NK-92 treated with Interleukin-12 subunit alpha and Interleukin-12 subunit beta, amount 100 ng/mL, for 24 hours (cell line): ENCODE data around the gene FAM24B.
A peak's percentile ranks its signal among the peaks of the same experiment; 100 is the strongest.
"Not testable (repeated sequence)": the region's sequence is repeated elsewhere in the genome, so short reads cannot be mapped to it uniquely, and the experiment has no call there.

Experiments
- DNase-seq: peaks from one replicate; lab custom pipeline; 2025; lab: John Stamatoyannopoulos, UW

The FAM24B gene, protein sequence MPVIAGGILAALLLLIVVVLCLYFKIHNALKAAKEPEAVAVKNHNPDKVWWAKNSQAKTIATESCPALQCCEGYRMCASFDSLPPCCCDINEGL

DNA sequence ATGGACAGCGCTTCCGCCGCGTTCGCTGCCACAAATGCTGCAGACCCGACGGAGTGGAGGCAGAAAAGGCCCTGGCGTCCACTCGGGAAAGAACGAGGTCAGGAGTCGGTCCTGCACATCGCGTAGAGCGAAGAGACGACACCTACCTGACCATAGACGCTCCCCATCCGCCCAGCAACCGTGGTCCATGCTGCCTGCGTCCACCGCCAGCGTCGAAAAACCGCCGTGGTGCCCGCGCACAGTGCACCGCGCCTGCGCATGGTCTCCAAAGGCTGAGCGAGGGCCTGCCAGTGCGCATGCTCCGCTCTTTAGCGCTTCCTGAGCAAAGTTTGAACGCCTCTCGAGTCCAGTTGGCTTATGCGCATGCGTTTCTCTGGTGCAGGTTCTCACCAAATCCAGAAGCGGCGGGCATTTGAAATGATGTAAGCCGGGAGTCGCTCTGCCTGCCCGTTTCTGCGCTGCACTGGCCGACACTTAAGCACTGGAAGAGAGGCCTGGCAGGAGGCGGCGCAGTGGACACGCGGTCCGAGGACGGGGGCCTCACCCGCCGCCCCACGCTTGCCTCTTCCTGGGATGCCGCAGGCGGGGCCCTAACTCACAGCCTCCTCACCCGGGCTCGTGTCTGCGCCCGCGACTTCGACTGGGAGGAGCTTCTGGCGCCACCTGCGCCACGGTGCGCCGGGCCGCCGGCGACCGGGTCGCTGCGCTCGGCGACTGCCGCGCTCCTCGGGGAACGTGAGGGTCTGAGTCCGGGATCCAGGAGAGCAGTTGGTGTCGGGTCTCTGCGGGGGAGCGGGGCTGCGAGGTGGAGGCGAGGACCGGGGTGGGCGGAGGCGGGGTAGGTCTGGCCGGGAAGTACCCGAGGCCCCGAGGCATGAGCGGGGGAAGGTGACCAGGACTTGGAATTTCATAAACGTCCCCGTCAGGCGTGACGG, at the start of gene FAM24B:
Gene FAM24B, minus strand, starts transcription at position 243 of the 935 bp plus-strand sequence. CDS start 29,066 bp downstream, outside the sequence.
- peak; percentile 90 for DNase-seq

DNA sequence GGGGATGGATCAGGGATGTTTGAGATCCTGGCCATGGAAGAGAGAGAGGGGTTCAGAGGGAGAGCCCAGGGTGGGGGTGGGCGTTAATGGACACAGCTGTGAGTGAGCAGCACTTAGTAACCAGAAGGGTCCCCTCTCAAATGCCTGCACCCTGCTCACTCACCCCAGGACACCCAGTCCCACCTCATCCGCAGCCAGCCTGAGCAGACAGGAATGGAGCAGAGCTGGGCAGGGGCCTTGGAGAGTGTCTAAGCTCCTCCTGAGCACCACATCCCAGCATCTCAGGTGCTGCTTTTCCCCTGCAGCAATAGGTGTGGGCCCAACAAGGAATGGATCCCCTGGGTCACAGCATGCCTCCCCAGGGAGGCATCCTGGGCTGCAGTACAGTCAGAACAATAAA, 36.3 kb upstream of the FAM24B start:
- no peak for DNase-seq

DNA sequence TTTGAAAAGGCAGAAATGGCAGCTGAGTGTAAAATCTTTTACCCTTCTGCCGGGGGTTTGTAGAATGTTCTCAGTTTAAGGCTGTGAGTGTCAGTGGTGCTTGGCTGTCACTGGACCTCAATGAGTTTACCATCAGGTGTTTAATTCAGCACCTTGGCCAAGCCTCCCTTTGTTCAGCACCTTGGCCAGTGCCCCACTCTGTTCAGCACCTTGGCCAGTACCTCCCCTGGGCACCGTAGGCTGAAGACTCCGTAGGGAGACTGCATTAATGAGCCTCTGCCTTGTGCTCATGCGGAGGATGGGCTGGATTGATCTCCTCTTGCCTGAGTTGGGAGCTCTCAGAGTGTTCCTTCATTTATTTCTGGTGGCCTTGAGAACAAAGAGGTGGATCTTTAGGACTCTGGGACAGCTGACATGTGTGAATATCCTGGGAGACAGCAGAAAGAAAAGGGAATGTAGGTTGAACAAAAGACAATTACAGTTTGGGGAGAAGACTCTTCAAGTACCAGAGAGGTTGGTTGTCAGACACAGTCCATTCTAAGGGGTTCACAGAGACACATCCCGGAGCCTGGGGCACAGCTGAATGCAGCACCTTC, 32.6 kb upstream of the FAM24B start:
- no peak for DNase-seq

DNA sequence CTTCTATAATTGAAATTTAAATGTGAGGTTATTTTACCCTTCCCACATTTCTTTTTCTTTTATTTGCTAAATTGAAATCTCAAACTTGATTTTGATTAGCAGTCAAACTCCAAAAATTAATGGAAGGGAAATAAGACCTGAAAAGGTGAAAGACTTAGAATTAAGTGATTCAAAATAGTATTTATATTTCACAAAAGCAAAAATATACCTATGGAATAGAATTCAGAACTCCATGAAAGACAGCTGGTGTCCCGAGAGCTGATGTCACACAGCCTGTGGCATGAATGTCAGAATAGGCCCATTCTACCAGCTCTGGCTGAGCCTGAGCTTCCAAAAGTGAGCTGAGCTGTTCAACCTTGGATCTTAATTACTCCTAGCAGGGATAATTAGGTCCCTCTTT, 30.9 kb upstream of the FAM24B start, which contains the start of gene FAM24A:
Gene FAM24A, plus strand, starts transcription at position 301 of the 400 bp plus-strand sequence. CDS start 1,025 bp downstream, outside the sequence.
- no peak for DNase-seq

DNA sequence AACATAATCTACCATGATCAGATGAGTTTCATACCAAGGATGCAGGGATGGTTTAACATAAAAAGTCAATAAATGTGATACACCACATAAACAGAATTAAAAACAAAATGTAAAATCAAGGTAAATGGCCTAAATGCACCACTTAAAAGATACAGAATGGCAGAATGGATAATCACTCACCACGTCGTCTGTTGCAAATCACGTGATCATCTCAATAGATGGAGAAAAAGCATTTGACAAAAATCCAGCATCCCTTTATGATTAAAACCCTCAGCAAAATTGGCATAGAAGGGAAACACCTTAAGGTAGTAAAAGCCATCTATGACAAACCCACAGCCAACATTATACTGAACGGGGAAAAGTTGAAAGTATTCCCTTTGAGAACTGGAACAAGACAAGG, 24.5 kb upstream of the FAM24B start:
- not testable (repeated sequence) for DNase-seq

DNA sequence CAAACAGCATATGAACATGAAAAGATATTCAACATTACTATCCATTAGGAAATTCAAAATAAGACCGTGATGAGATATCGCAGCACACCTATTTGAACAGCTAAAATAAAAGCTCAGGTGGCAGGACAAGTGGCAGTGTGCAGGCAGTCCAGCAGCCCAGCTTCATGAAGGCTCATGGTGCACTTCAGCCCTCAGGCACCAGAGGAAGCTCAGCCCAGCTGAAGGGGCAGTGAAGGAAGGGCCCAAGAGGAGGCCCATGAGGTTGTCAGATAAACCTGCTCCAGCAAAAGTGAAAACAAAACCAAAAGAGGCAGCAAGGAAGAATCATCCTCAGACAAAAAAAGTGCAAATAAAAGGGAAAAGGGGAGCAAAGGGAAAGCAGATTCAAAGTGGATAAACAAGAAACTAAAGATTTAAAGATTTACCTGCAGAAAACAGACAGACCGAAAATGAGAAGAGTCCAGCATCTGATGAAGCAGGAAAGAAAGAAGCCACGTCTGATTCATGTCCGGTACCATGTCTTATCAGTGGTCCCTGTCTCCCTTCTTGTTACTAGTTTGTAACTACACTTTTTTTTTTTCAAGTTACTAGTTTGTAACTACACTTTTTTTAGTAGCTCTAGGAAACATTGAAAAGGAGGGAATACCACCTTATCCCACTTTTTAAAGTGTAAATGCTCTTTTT, 15.0 kb upstream of the FAM24B start:
- DNase-seq = no peak

DNA sequence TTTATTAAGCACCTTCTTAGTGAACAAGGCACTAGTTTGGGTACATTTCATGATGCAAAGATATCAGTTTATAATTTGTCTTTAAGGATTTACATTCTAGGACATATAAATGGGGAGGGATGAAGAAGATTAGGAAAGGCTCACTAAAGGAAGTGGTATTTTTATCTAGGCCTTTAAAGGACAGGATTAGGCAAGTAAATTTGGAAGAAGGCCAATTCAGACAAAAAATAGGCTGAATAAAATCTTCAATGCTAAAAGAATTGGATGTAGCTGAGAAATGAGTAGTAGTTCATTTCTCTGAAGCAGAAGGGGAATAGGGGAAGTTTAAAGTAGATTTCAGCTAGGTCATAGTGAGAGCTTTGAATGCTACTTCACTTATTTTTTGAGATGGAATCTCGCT, 4.8 kb upstream of the FAM24B start:
- DNase-seq = no peak

DNA sequence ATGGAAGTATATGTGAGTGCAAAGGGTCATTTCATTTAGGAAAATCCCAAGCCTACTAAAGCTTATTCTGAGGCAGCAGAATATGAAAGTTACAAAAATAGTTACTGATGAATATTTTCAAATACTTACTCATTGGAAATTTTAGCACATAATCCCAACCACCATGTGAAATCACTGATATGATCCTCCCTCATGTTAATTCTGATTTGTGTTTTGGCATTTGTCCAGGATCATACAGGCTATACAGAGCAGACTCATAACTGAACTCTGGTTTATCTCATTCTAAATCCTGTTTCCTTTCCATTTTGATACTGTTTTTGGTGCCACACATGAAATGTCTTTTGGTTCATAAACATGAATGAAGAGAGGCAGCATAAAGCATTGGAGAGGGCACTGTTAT, 3.4 kb upstream of the FAM24B start:
- no peak for DNase-seq

DNA sequence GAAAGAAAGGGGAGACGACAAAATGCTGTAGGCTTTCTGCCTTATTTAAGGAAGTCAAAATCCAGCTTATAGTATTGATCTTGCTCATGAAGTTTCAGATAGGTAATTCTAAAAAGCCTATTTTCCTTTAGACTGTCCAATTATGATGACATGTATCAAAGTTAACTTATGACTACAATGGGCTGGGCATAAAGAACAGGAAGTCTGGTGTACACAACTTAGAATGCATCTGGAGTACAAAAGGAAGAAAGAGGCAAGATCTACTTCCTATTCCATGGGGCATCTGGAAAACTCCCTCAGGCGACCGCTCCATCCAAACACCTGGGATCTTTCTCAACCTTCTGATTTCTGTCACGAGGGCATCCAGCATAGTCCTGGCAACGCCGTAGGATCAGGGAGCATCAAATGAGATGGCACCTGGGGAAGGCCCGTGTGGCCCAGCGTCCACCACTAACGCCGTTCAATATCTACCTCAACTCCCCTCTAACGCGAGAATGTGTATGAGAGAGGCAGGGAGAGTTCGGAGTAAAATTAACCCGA, 512 bp downstream of the FAM24B start:
- no peak for DNase-seq

DNA sequence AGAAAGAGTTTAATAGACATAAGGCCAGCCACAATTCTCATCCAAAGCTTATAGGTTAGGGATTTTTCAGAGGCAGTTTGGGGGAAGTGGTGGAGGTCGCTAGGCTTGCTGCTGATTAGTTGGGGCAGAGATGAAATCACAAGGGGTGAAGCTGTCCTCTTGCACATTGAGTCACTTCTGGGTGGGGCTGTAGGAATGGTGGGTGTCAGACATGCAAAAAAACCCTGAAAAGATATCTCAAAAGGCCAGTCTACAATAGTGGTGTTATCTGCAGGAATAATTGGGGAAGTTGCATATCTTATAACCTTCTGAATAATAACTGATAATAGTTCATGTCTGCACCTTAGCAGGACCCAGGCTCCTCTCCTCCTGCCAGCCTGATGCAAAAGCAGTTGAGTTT, 2.1 kb downstream of the FAM24B start:
- DNase-seq = no peak

DNA sequence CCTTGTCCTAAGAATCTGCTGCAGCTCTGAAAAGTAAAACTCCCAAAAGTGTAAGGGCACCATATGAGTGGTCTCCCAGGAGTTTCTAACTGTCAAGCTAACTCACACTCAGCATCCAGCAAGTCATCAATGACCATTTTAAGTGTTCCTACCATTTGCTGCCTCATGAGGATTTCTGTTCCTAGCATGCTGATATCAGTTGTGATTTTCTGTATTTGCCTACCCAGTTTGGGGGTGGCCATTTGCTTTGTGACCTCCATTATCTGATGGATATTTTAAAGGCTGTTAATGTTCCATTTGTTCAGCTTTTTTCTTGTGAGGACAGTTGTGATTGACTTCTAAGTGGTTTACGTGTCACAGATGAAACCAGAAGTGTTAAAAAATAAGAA, 2.9 kb downstream of the FAM24B start:
- DNase-seq = no peak

DNA sequence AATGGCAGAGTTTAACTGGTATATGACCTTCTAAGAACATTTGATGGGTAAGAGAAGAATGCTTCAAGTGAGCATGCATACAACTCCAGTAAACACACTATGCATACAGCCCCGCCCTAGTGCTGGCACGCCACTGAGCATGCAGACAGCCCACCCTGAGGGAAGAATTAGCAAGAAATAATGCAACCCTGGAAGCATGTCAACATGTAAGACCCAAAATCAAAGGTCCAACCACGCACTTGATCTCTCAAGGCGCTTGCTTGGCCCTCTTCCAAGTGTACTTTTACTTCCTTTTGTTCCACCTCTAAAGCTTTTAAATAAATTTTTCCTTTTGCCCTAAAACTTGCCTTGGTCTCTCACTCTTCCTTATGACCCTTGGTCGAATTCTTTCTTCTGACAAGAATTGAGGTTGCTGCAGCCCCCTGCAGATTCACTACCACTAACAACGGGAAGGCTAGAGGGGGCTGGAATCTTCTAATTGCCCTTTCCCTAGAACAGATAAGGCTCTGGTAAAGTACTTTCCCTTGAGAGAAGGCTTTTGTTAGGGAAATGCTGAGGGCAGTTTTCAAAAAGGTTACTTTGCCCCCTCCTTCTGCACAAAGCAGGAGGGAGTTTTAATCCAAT, 3.4 kb downstream of the FAM24B start:
- no peak for DNase-seq

DNA sequence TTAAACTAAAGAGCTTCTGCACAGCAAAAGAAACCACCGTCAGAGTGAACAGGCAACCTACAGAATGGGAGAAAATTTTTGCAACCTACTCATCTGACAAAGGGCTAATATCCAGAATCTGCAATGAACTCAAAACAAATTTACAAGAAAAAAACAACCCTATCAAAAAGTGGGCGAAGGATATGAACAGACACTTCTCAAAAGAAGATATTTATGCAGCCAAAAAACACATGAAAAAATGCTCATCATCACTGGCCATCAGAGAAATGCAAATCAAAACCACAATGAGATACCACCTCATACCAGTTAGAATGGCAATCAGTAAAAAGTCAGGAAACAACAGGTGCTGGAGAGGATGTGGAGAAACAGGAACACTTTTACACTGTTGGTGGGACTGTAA, 7.4 kb downstream of the FAM24B start:
- DNase-seq = not testable (repeated sequence)

DNA sequence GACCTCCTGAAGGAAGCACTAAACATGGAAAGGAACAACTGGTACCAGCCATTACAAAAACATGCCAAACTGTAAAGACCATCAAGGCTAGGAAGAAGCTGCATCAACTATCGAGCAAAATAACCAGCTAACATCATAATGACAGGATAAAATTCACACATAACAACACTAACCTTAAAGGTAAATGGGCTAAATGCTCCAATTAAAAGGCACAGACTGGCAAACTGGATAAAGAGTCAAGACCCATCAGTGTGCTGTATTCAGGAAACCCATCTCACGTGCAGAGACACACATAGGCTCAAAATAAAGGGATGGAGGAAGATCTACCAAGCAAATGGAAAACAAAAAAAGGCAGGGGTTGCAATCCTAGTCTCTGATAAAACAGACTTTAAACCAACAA, 10.6 kb downstream of the FAM24B start:
- DNase-seq = not testable (repeated sequence)

DNA sequence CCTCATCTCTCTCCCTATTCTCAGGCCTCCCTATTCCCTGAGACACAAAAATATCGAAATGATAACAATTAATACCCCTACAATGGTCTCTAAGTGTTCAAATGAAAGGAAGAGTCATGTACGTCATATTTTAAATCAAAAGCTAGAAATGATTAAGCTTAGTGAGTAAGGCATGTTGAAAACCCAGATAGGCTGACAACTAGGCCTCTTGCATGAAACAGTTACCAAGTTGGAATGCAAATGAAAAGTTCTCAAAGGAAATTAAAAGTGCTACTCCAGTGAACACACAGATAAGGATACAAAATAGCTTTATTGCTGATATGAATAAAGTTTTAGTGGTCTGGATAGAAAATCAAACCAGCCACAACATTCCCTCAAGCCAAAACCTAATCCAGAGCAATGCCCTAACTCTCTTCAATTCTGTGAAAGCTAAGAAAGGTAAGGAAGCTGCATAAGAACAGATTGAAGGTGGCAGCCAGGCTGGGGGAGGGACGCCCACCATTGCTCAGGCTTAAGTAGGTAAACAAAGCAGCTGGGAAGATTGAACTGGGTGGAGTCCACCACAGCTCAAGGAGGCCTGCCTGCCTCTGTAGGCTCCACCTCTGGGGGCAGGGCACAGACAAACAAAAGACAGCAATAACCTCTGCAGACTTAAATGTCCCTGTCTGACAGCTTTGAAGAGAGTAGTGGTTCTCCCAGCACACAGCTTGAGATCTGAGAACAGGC, 12.5 kb downstream of the FAM24B start:
- not testable (repeated sequence) for DNase-seq

DNA sequence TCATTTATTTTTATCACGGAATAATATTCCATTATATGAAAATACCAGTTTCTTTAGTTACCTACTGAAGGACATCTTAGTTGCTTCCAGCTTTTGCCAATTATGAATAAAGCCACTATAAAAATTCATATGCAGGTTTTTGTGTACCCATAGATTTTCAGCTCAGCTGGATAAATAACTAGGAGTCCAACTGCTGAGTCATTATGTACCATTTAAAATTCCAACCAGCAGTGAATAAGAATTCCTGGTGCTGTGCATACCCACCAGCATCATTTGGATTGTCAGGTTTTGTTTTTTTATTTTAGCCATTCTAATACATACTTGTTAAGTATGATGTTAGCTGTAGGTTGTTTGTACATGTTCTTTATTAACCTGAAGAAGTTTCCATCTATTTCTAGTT, 14.5 kb downstream of the FAM24B start:
- DNase-seq = no peak

DNA sequence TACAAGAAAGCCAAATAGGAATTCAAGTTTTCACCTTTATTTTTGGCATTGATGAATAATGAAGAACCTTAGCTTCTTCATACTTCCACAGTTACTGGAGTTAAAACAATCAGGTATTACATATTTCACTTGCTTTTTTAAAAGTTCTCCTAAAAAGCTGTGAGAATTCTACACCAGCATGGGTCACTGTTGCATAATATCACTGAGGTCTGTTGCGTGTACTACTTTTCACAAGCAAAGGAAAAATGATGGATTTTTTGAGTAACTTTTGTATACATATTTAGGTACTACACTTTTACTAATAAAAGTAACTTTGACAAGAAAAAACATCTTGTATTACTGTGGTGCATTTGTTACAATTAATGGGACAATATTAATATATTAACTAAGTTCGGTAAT, 15.2 kb downstream of the FAM24B start:
- no peak for DNase-seq

DNA sequence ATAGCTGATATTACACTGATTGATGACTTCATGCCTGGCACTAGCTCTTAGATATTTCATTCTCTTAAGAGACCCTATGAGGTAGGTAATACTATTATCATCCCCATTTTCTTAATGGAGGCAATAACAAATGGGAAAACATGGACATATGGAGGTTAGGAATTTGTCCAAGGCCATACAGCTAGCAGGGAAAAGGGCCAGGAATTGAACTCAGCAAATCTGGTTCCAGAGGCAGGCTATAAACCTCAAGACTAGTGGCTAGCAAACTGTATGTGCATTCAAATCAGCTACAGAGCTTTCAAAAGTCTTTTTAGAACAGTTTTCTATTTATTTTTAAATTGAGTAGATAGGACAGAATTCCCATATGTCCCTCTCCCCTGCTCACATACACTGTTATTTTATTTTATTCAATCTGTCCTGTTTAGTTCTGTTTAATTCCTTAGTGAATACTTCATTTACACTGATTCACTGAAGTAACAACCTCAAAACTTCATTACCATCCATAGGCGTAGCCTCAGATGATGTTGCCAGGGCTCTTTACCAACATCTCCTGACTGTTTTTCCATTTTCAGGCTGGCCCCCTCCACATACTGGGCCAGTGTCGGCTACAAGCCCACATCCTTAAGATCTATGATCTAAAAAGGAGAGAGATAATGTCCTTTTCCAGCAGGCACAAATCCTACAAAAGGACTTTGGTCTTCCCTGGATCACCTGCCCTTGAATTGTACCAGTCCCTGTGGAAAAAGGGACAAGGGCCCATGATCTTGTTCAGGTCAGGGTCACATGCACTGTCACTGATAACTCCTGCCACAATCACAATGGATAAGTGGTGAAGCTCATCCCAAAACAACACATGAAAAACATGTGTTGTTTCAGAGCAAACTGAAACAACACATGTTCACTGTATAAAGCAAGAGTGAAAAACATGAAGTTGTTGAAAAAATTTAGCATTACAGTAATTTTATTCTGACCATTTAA, 15.9 kb downstream of the FAM24B start:
- no peak for DNase-seq

DNA sequence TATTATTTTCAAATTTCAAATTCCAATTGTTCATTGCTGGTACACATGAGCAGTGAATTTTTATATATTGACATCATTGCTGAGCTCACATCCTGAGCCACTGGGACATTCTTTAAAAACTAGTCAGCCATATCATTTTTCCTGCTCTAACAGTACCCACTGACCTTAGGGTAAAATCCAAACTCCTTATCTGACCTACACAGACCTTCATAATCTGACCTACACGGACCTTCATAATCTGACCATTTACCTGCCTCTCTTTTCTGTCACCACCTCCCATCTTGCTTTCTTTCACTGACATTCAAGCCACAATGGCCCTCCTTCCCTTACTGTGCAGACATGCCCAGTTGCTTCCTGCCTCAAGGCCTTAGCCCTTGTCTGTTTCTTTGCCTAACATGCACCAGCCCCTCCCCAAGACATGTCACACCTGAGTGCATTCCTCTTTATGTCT, 17.6 kb downstream of the FAM24B start:
- DNase-seq = no peak

DNA sequence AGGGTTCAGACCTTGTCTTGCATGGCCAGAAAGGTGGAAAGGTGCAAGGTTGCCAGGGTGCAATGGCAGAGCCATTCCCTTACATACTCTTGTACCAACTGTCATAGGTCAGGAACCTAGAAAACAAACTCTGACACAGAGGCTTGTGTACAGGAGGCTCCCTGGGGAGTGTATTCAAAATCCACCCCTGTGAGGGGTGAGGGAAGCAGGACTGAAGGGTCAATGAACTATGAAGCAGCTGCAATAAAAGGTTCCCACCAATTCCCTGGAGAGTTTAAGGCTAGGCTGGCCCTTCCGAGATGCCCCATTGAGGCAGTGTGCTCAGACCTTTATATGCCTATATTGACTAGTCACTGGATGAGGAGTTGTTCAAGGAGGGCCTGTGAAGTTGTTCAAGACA, 19.9 kb downstream of the FAM24B start:
- no peak for DNase-seq
